GM19023 (cell line): ENCODE data around the gene CPXCR1.
"Not testable (repeated sequence)": the region's sequence is repeated elsewhere in the genome, so short reads cannot be mapped to it uniquely, and the experiment has no call there.

Experiments used
- ATAC-seq: cut with Tn5 transposase; IDR thresholded peaks from one replicate; pipeline ENCODE4 v1.9.1; 2021; ENCODE audit warnings: mild to moderate bottlenecking, moderate library complexity; ENCODE audit not compliant: unreplicated experiment

The CPXCR1 gene

DNA sequence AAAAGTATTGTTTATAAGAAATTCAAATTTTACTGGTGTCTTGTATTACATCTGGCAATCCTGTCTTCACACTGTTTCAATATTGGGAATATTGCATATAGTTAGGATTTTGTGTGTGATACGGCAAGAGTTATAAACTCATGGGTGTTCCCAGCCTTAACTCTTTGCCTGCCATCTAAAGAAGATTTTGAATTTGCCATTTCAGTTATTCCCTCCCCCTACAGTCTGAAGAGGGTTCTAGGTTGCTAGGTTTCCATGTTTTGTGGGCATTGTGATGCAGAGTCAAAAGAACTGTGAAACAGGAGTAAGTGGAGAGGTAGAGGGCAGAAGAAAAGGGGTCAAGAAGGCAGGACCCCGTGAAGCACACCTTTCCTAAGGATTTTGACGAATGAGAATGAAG, at the start of gene CPXCR1:
Gene CPXCR1 (plus strand): TSS at position 301 of the 400 bp plus-strand sequence. CDS start 6,190 bp downstream, outside the sequence.
- no peak for ATAC-seq

DNA sequence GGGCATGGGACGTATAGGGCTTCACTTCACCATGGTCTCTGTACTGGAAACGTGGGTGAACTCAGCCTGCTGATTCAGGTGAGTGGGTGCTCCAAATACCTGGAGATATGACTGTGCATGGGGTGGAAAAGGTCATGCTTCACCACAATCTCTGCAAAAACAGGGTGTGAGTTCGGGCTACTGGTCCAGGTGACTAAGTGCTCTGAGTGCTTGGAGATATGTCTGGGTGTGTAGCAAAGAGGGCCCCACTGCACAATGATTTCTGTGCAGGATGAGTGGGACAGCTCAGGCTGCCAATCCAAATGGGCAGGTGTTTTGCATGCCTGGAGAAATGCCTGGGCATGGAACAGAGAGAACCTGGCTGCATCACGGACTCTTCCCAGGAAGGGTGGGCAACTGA, 11.2 kb upstream of the CPXCR1 start:
- no peak for ATAC-seq

DNA sequence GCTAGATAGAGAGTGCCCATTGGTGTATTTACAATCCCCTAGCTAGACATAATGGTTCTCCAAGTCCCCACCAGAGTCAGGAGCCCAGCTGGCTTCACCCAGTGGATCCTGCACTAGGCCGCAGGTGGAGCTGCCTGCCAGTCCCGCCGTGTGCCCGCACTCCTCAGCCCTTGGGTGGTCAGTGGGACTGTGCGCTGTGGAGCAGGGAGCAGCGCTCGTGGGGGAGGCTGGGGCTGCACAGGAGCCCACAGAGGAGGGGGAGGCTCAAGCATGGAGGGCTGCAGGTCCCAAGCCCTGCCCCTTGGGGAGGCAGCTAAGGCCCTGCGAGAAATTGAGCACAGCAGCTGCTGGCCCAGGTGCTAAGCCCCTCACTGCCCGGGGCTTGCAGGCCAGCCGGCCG, 810 bp upstream of the CPXCR1 start:
- not testable (repeated sequence) for ATAC-seq

DNA sequence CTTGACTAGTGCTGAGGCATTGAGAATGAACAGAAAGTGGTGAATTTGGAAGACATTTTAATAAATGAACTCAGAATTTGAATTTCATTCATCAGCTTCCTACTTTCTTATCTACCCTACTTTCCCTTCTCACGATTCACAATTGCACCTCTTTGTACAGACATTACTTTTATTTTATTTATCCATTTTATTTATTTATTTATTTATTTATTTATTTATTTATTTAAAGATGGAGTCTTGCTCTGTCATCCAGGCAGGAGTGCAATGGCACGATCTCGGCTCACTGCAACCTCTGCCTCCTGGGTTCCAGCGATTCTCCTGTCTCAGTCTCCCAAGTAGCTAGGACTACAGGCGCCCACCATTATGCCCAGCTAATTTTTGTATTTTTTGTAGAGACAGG, 5.3 kb downstream of the CPXCR1 start:
- not testable (repeated sequence) for ATAC-seq

DNA sequence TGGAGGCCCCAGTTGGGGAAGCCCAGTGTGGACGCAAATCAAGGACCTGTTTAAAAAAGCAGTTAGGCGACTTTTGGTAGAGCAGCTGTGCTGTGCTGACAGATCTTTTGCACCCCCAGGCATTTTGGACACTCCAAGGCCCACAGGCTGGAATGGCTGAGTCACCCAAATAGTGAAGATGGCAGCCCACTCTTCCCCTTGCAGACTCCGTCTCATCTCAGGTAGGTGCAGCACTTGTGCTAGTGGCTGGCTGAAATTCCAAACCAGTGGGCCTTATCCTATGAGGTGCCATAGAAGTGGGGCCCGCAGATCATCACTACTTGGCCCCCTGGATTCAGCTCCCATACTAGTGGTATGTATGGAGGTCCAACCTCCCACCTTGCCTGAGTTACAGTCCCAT, 42.8 kb downstream of the CPXCR1 start:
- ATAC-seq = no peak
